ENCODE measurements around the gene TGFB3. TPM values are rescaled to one million over a fixed set of nuclear protein-coding genes. Genes with fewer than 3 reads are reported as not detected.

The TGFB3 gene
- total and polyA plus RNA-seq, 9 of the 15 experiments (the other 6 are each of a cell fraction or from before 2014, with no cell fraction given): 0.39 to 2.0 (median 1.0) TPM

DNA sequence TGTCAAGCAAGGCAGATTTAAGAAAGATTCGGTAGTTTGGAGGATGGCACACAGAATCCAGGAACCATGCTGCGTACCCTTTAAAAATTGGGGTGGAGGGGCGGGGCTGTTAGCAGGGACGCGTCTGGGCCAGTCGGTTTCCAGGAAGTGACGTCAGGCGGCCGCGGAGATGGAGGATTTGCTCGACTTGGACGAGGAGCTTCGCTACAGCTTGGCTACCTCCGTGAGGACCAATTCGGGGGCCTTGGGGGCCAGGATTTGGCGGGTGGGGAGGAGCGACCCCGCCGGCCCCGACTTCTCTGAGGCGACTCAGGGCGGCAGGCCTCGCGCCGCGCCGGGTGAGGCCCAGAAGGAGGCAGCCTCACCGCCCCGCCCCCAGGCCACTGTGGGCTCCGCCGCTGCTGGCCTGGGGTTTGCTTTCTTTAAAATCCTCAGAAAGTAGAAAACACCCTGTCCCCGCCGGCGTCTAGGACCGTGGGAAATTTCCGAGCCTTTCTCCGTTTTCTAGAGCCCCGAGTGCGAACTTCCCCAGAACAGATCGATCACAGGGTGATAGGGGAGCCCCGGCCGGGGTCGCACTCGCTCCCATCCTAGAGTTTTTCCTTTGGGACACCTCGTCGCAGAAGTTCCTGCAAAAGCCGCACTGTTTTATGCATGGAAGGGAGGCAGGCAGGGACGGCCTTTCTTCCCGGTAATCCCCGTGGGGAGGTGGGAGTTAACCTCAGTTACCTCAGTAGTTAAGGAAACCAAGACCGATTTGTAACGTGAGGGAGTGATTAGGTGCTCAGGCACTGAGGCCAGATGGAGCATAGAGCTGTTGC, 4.0 kb upstream of the TGFB3 start, which contains the start of gene IFT43 (continued):
- TF ChIP-seq, protein P1, sequence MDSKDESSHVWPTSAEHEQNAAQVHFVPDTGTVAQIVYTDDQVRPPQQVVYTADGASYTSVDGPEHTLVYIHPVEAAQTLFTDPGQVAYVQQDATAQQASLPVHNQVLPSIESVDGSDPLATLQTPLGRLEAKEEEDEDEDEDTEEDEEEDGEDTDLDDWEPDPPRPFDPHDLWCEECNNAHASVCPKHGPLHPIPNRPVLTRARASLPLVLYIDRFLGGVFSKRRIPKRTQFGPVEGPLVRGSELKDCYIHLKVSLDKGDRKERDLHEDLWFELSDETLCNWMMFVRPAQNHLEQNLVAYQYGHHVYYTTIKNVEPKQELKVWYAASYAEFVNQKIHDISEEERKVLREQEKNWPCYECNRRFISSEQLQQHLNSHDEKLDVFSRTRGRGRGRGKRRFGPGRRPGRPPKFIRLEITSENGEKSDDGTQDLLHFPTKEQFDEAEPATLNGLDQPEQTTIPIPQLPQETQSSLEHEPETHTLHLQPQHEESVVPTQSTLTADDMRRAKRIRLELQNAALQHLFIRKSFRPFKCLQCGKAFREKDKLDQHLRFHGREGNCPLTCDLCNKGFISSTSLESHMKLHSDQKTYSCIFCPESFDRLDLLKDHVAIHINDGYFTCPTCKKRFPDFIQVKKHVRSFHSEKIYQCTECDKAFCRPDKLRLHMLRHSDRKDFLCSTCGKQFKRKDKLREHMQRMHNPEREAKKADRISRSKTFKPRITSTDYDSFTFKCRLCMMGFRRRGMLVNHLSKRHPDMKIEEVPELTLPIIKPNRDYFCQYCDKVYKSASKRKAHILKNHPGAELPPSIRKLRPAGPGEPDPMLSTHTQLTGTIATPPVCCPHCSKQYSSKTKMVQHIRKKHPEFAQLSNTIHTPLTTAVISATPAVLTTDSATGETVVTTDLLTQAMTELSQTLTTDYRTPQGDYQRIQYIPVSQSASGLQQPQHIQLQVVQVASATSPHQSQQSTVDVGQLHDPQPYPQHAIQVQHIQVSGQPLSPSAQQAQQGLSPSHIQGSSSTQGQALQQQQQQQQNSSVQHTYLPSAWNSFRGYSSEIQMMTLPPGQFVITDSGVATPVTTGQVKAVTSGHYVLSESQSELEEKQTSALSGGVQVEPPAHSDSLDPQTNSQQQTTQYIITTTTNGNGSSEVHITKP (IDR thresholded peaks at IDR 0.05; ENCODE audit: partially characterized antibody): no peak
- TF ChIP-seq ZNF717 (CRISPR knock-in tag; IDR thresholded peaks at IDR 0.05): no peak
- no peak for TF ChIP-seq BRD4 (IDR thresholded peaks at IDR 0.05)
- no peak for TF ChIP-seq ZNF12 (CRISPR knock-in tag; IDR thresholded peaks at IDR 0.05)
- no peak for TF ChIP-seq PML (IDR thresholded peaks at IDR 0.05; ENCODE audit: low read length)
- no peak for TF ChIP-seq ZC3H8 (IDR thresholded peaks at IDR 0.05)
- TF ChIP-seq, protein P2, sequence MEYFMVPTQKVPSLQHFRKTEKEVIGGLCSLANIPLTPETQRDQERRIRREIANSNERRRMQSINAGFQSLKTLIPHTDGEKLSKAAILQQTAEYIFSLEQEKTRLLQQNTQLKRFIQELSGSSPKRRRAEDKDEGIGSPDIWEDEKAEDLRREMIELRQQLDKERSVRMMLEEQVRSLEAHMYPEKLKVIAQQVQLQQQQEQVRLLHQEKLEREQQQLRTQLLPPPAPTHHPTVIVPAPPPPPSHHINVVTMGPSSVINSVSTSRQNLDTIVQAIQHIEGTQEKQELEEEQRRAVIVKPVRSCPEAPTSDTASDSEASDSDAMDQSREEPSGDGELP (CRISPR knock-in tag; IDR thresholded peaks at IDR 0.05; ENCODE audit: borderline replicate concordance): peak; percentile 60; the same call in 1 of the 2 replicates
- no peak for TF ChIP-seq TEAD1 (CRISPR knock-in tag; IDR thresholded peaks at IDR 0.05)
- TF ChIP-seq GTF2A2 (tag; IDR thresholded peaks at IDR 0.05): no peak
- no peak for TF ChIP-seq BMI1 (IDR thresholded peaks at IDR 0.05; ENCODE audit: low read length)
- TF ChIP-seq PTRF (tag; IDR thresholded peaks at IDR 0.05): no peak
- TF ChIP-seq ZNF23 (CRISPR knock-in tag; IDR thresholded peaks at IDR 0.05): no peak
- TF ChIP-seq NFRKB (IDR thresholded peaks at IDR 0.05; ENCODE audit: low read depth): no peak
- no peak for TF ChIP-seq ZBTB1 (CRISPR knock-in tag; IDR thresholded peaks at IDR 0.05; ENCODE audit: borderline replicate concordance, low read depth)
- TF ChIP-seq ZNF175 (CRISPR knock-in tag; IDR thresholded peaks at IDR 0.05; ENCODE audit: low read depth): no peak
- TF ChIP-seq, protein P3, sequence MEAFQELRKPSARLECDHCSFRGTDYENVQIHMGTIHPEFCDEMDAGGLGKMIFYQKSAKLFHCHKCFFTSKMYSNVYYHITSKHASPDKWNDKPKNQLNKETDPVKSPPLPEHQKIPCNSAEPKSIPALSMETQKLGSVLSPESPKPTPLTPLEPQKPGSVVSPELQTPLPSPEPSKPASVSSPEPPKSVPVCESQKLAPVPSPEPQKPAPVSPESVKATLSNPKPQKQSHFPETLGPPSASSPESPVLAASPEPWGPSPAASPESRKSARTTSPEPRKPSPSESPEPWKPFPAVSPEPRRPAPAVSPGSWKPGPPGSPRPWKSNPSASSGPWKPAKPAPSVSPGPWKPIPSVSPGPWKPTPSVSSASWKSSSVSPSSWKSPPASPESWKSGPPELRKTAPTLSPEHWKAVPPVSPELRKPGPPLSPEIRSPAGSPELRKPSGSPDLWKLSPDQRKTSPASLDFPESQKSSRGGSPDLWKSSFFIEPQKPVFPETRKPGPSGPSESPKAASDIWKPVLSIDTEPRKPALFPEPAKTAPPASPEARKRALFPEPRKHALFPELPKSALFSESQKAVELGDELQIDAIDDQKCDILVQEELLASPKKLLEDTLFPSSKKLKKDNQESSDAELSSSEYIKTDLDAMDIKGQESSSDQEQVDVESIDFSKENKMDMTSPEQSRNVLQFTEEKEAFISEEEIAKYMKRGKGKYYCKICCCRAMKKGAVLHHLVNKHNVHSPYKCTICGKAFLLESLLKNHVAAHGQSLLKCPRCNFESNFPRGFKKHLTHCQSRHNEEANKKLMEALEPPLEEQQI (IDR thresholded peaks at IDR 0.05): no peak
- TF ChIP-seq, protein P4, sequence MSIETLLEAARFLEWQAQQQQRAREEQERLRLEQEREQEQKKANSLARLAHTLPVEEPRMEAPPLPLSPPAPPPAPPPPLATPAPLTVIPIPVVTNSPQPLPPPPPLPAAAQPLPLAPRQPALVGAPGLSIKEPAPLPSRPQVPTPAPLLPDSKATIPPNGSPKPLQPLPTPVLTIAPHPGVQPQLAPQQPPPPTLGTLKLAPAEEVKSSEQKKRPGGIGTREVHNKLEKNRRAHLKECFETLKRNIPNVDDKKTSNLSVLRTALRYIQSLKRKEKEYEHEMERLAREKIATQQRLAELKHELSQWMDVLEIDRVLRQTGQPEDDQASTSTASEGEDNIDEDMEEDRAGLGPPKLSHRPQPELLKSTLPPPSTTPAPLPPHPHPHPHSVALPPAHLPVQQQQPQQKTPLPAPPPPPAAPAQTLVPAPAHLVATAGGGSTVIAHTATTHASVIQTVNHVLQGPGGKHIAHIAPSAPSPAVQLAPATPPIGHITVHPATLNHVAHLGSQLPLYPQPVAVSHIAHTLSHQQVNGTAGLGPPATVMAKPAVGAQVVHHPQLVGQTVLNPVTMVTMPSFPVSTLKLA (conservative IDR thresholded peaks at IDR 0.05): peak; percentile 29 to 77; a peak in 2 of 4 replicates
- TF ChIP-seq ARHGAP35 (IDR thresholded peaks at IDR 0.05; ENCODE audit: partially characterized antibody): no peak
- no peak for TF ChIP-seq TFAM (CRISPR knock-in tag; conservative IDR thresholded peaks at IDR 0.05)
- no peak for TF ChIP-seq SMARCB1 (IDR thresholded peaks at IDR 0.05; ENCODE audit: insufficient read length, low read depth)

All from K562 (cell line).